HCT116 (cell line): ENCODE data around the gene CCL23. TPM values are rescaled to one million over a fixed set of nuclear protein-coding genes. Genes with fewer than 3 reads are reported as not detected.

Experiments used
- ATAC-seq: fragments of 200-7000 bp; cut with Tn5 transposase; 2 replicates; pipeline ENCODE4 v1.9.1; 2020; ENCODE audit warnings: mild to moderate bottlenecking, moderate library complexity
- BruUV-seq: library from RNA; stranded (reverse); fragments of 400-500 nt; replicated peaks from 2 replicates; lab custom pipeline; 2021; lab: Mats Ljungman, UMichigan
- CTCF ChIA-PET: fragments of 300-600 bp; sonication (Branson Sonifier 250); formaldehyde crosslinking; loops from one replicate; lab custom pipeline; 2021; ENCODE audit warnings: antibody characterized with exemption; lab: Charles Lee
- POLR2A ChIA-PET: fragments of 300-600, 350-600 bp; sonication (Branson Sonifier 250); formaldehyde crosslinking; loops from one replicate; lab custom pipeline; 2021; ENCODE audit warnings: antibody characterized with exemption; lab: Charles Lee
- RAD21 ChIA-PET, 2 experiments: fragments of 300-600 bp; sonication (Branson Sonifier 250); formaldehyde crosslinking; loops; one replicate each; lab custom pipeline; 2023; ENCODE audit warnings: low total read pairs in 2 of 2; ENCODE audit not compliant: uncharacterized antibody in 2 of 2, unreplicated experiment in 2 of 2, low non-redundant PET in 1 of 2; lab: Charles Lee
- DNase-seq: peaks from one replicate; pipeline ENCODE4 v3.0.0-alpha.2; 2010; ENCODE audit warnings: low read depth, low spot score
- H2AFZ ChIP-seq: fragments of 200-600 bp; shearing (Covaris generic), sonication (generic); 2 replicates; pipeline ENCODE4 v1.6.1; 2017; ENCODE audit warnings: low read depth, mixed run types, mixed read lengths, antibody characterized with exemption, low read length; ENCODE audit not compliant: poor library complexity, severe bottlenecking
- H3K27ac ChIP-seq: 2 replicates; pipeline ENCODE4 v1.5.1; 2012; ENCODE audit warnings: low read depth, low read length
- H3K27me3 ChIP-seq: fragments of 200-600 bp; sonication (generic); 2 replicates; pipeline ENCODE4 v1.6.1; 2016; ENCODE audit warnings: mixed run types, low read length, mixed read lengths; ENCODE audit not compliant: insufficient read depth
- H3K36me3 ChIP-seq, 2 experiments: fragments of 200-500 bp in 1 of 2; fragments of 200-600 bp in 1 of 2; sonication (Bioruptor generic) in 1 of 2; sonication (generic) in 1 of 2; 2 replicates each; pipeline versions ENCODE4 v1.5.1 to v1.6.1; 2014 to 2016; ENCODE audit warnings: low read length in 2 of 2, inconsistent platforms in 1 of 2, mixed read lengths in 1 of 2, mixed run types in 1 of 2; ENCODE audit not compliant: insufficient read depth in 2 of 2, control insufficient read depth in 1 of 2
- H3K4me1 ChIP-seq, 2 experiments: fragments of 200-600 bp in 1 of 2; sonication (generic) in 1 of 2; 2 replicates each; pipeline versions ENCODE4 v1.5.1 to v1.6.1; 2012 to 2017; ENCODE audit warnings: low read length in 2 of 2, inconsistent platforms in 1 of 2, mild to moderate bottlenecking in 1 of 2, mixed read lengths in 1 of 2, mixed run types in 1 of 2, moderate library complexity in 1 of 2; ENCODE audit not compliant: insufficient read depth in 2 of 2, control insufficient read depth in 1 of 2
- H3K4me2 ChIP-seq: fragments of 200-600 bp; sonication (generic); 2 replicates; pipeline ENCODE4 v1.6.1; 2017; ENCODE audit warnings: mixed run types, low read length, mixed read lengths
- H3K4me3 ChIP-seq, 2 experiments: fragments of 200-600 bp in 1 of 2; sonication (generic) in 1 of 2; replicated peaks in 1 of 2; 2 replicates each; pipeline ENCODE4 v1.5.1; 2011 to 2016; ENCODE audit warnings: low read length in 2 of 2, control low read depth in 1 of 2, low read depth in 1 of 2, mild to moderate bottlenecking in 1 of 2, mixed read lengths in 1 of 2, mixed run types in 1 of 2
- H3K79me2 ChIP-seq: fragments of 200-600 bp; sonication (generic); 2 replicates; pipeline ENCODE4 v1.6.1; 2017; ENCODE audit warnings: mild to moderate bottlenecking, mixed run types, low read length, moderate library complexity, mixed read lengths; ENCODE audit not compliant: insufficient read depth
- H3K9ac ChIP-seq: fragments of 200-600 bp; sonication (generic); 2 replicates; pipeline ENCODE4 v1.6.1; 2016; ENCODE audit warnings: low read length, mixed read lengths
- H3K9me2 ChIP-seq: fragments of 200-600 bp; sonication (generic), shearing (Covaris generic); 2 replicates; pipeline ENCODE4 v1.6.1; 2017; ENCODE audit warnings: mixed run types, mild to moderate bottlenecking, moderate library complexity; ENCODE audit not compliant: insufficient read depth
- H3K9me3 ChIP-seq, 2 experiments: fragments of 200-500 bp in 1 of 2; fragments of 200-600 bp in 1 of 2; sonication (Bioruptor generic) in 1 of 2; sonication (generic) in 1 of 2; 2 replicates each; pipeline ENCODE4 v1.6.1; 2014 to 2017; ENCODE audit warnings: low read length in 2 of 2, mixed read lengths in 2 of 2, inconsistent platforms in 1 of 2, low read depth in 1 of 2, mild to moderate bottlenecking in 1 of 2, mixed run types in 1 of 2, moderate library complexity in 1 of 2; ENCODE audit not compliant: control insufficient read depth in 1 of 2, insufficient read depth in 1 of 2
- H4K20me1 ChIP-seq: fragments of 200-600 bp; sonication (generic), shearing (Covaris generic); 2 replicates; pipeline ENCODE4 v1.6.1; 2017; ENCODE audit warnings: mixed run types, mild to moderate bottlenecking, moderate library complexity; ENCODE audit not compliant: insufficient read depth
- CEBPB ChIP-seq: IDR thresholded peaks from 2 replicates; pipeline ENCODE4 v1.6.1; 2012; ENCODE audit warnings: low read depth
- EZH2 ChIP-seq: fragments of 200-600 bp; sonication (generic); IDR thresholded peaks from 2 replicates; pipeline ENCODE4 v1.6.1; 2017; ENCODE audit warnings: antibody characterized with exemption, mixed run types
- EZH2phosphoT487 ChIP-seq: fragments of 200-600 bp; IDR thresholded peaks from 2 replicates; pipeline ENCODE4 v1.6.1; 2018; ENCODE audit warnings: antibody characterized with exemption, borderline replicate concordance
- FOSL1 ChIP-seq: IDR thresholded peaks from 2 replicates; pipeline ENCODE4 v1.6.1; 2012; ENCODE audit warnings: low read depth
- POLR2A ChIP-seq: IDR thresholded peaks from 2 replicates; pipeline ENCODE4 v1.7.0; 2011; ENCODE audit warnings: borderline replicate concordance; ENCODE audit not compliant: insufficient read depth, insufficient read length; ENCODE audit errors: extremely low read depth
- RAD21 ChIP-seq: IDR thresholded peaks from 2 replicates; pipeline ENCODE4 v1.6.1; 2012; ENCODE audit warnings: low read depth, mild to moderate bottlenecking
- SIN3A ChIP-seq: IDR thresholded peaks from 2 replicates; pipeline ENCODE4 v1.6.1; 2012; ENCODE audit warnings: low read depth
- SRF ChIP-seq: IDR thresholded peaks from 2 replicates; pipeline ENCODE4 v1.6.1; 2012; ENCODE audit warnings: low read depth
- TCF7L2 ChIP-seq: IDR thresholded peaks from 2 replicates; pipeline ENCODE4 v1.7.0; 2011; ENCODE audit warnings: borderline replicate concordance, inconsistent platforms; ENCODE audit not compliant: insufficient read depth, insufficient read length; ENCODE audit errors: extremely low read depth
- YY1 ChIP-seq: IDR thresholded peaks from 2 replicates; pipeline ENCODE4 v1.6.1; 2011; ENCODE audit warnings: low read length, low read depth, moderate library complexity, mild to moderate bottlenecking; ENCODE audit not compliant: insufficient replicate concordance; ENCODE audit errors: extremely low read depth
- ZFX ChIP-seq: fragments of 450-650 bp; IDR thresholded peaks from 2 replicates; pipeline ENCODE4 v1.6.1; 2017
- ZNF274 ChIP-seq: fragments of 200-500 bp; sonication (Bioruptor generic); IDR thresholded peaks from 2 replicates; pipeline ENCODE4 v1.6.1; 2014; ENCODE audit warnings: mild to moderate bottlenecking, low read depth, low read length, inconsistent platforms
- intact Hi-C: fragments of 100-400 bp; cut with micrococcal nuclease; formaldehyde crosslinking; loops from 2 replicates; pipeline ENCODE4 v1.10.0; 2022
- total RNA-seq: library from RNA; stranded (reverse); gene quantifications from one replicate; pipeline ENCODE4 v1.2.1, GENCODE V29; 2021; ENCODE audit not compliant: unreplicated experiment
- TF ChIP-seq, protein P1 (sequence below): IDR thresholded peaks from 2 replicates; pipeline ENCODE4 v1.6.1; 2012
- TF ChIP-seq, protein P2 (sequence below): IDR thresholded peaks from 2 replicates; pipeline ENCODE4 v1.6.1; 2012
- TF ChIP-seq, protein P3 (sequence below): IDR thresholded peaks from 2 replicates; pipeline ENCODE4 v1.6.1; 2011; ENCODE audit warnings: mild to moderate bottlenecking, low read length, moderate library complexity; ENCODE audit not compliant: insufficient replicate concordance; ENCODE audit errors: extremely low read depth
- TF ChIP-seq, protein P4 (sequence below): IDR thresholded peaks from 2 replicates; pipeline ENCODE4 v1.6.1; 2012; ENCODE audit warnings: low read depth

CCL23 gene
- total RNA-seq, 1 experiment from 2014 or later, result not detected

DNA sequence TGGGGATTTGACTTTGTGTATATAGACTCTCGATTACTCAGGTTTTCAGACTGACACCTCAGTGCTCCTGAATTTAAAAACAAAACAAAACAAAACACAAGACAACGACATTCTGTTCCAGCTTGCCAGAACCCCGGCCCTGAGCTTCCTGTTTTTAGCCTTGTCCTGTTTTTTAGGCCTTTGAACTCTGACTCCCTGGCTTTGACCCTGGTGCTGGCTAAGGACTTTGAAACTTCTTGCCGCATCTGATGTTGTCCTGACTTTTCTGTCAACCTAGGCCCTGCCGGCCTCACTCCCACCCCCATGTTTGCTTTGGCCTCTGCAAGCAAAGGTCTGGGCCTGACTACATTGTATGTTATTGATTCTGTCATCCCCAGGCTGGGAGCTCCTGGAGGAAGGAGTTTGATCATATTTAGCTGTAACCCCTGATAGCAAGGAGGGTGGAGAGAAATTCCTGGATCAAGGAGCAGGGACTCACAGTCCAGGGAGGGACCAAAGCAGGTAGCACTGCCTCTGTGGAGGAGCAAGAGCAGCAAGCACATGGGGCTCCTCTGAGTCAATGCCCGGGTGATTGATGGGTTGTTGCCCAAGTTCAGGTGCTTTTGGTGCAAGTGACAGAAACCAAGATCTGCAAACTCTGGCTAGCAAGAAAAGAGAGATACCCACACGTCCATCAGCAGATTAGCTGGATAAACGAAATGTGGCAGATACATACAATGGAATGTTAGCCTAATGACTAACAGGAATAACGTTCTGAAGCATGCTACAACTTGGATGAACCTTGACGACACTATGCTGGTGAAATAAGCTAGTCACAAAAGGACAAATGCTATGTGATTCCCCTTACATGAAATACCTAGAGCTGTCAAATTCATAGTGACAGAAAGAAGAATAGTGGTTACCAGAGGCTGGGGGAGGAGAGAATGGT, 44.2 kb downstream of the CCL23 start:
- no TSS peak for BruUV-seq
- ATAC-seq (no peak), DNase-seq (no peak)
- TF ChIP-seq CEBPB (no peak), SIN3A (no peak), ZFX (no peak), EZH2 (no peak), POLR2A (no peak), RAD21 (no peak), FOSL1 (no peak), SRF (no peak), YY1 (no peak), TCF7L2 (no peak), EZH2phosphoT487 (no peak), ZNF274 (no peak)
- TF ChIP-seq, protein P1, sequence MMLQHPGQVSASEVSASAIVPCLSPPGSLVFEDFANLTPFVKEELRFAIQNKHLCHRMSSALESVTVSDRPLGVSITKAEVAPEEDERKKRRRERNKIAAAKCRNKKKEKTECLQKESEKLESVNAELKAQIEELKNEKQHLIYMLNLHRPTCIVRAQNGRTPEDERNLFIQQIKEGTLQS, result no peak
- TF ChIP-seq, protein P2, sequence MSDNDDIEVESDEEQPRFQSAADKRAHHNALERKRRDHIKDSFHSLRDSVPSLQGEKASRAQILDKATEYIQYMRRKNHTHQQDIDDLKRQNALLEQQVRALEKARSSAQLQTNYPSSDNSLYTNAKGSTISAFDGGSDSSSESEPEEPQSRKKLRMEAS, result no peak
- TF ChIP-seq, protein P3, sequence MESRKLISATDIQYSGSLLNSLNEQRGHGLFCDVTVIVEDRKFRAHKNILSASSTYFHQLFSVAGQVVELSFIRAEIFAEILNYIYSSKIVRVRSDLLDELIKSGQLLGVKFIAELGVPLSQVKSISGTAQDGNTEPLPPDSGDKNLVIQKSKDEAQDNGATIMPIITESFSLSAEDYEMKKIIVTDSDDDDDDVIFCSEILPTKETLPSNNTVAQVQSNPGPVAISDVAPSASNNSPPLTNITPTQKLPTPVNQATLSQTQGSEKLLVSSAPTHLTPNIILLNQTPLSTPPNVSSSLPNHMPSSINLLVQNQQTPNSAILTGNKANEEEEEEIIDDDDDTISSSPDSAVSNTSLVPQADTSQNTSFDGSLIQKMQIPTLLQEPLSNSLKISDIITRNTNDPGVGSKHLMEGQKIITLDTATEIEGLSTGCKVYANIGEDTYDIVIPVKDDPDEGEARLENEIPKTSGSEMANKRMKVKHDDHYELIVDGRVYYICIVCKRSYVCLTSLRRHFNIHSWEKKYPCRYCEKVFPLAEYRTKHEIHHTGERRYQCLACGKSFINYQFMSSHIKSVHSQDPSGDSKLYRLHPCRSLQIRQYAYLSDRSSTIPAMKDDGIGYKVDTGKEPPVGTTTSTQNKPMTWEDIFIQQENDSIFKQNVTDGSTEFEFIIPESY, result no peak
- TF ChIP-seq, protein P4, sequence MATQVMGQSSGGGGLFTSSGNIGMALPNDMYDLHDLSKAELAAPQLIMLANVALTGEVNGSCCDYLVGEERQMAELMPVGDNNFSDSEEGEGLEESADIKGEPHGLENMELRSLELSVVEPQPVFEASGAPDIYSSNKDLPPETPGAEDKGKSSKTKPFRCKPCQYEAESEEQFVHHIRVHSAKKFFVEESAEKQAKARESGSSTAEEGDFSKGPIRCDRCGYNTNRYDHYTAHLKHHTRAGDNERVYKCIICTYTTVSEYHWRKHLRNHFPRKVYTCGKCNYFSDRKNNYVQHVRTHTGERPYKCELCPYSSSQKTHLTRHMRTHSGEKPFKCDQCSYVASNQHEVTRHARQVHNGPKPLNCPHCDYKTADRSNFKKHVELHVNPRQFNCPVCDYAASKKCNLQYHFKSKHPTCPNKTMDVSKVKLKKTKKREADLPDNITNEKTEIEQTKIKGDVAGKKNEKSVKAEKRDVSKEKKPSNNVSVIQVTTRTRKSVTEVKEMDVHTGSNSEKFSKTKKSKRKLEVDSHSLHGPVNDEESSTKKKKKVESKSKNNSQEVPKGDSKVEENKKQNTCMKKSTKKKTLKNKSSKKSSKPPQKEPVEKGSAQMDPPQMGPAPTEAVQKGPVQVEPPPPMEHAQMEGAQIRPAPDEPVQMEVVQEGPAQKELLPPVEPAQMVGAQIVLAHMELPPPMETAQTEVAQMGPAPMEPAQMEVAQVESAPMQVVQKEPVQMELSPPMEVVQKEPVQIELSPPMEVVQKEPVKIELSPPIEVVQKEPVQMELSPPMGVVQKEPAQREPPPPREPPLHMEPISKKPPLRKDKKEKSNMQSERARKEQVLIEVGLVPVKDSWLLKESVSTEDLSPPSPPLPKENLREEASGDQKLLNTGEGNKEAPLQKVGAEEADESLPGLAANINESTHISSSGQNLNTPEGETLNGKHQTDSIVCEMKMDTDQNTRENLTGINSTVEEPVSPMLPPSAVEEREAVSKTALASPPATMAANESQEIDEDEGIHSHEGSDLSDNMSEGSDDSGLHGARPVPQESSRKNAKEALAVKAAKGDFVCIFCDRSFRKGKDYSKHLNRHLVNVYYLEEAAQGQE, result no peak
- intact Hi-C loops, result no loop called here
- H3K4me3 ChIP-seq, result no peak overlapping the region
- peaks cover 0 to 3% of the 10 kb centered on the region in 2 experiments; a peak in 1 of 4 replicates for H3K4me1 ChIP-seq
- ChIA-PET POLR2A (no interaction called here), RAD21 (interaction anchor here in 1 of 2 experiments (0.9 kb wide), 1 partner anchor 175 kb away, joined by 3 read pairs; no protein-coding TSS in a partner anchor), CTCF (interaction anchor here (0.9 to 1.5 kb wide), 3 partner anchors 99 to 526 kb away, joined by 3 to 7 read pairs (median 5); no protein-coding TSS in a partner anchor)
- H3K9me3 ChIP-seq, result no peaks in the 10 kb centered on the region
- no peaks in the 10 kb centered on the region for H4K20me1 ChIP-seq
- H3K79me2 ChIP-seq, result no peaks in the 10 kb centered on the region
- no peaks in the 10 kb centered on the region for H3K36me3 ChIP-seq
- H2AFZ ChIP-seq, result no peak overlapping the region
- no peaks in the 10 kb centered on the region for H3K9me2 ChIP-seq
- no peak overlapping the region for H3K4me2 ChIP-seq
- H3K27me3 ChIP-seq, result no peaks in the 10 kb centered on the region
- no peak overlapping the region for H3K9ac ChIP-seq
- no peak overlapping the region for H3K27ac ChIP-seq
